GM23248 (cell line): Measurements from ENCODE around the gene EIF5A. TPM values are rescaled to one million over a fixed set of nuclear protein-coding genes. Genes with fewer than 3 reads are reported as not detected.

Experiments used
- DNase-seq: peaks from one replicate; pipeline ENCODE4 v3.0.0-alpha.2; 2015
- H2AFZ ChIP-seq: fragments of 200-600 bp; sonication (generic); 2 replicates; pipeline ENCODE4 v1.6.1; 2016; ENCODE audit warnings: antibody characterized with exemption
- H3F3A ChIP-seq: fragments of 200-600 bp; sonication (generic); 2 replicates; pipeline ENCODE4 v1.6.1; 2016; ENCODE audit warnings: mild to moderate bottlenecking, antibody characterized with exemption, mixed run types; ENCODE audit not compliant: insufficient read depth
- H3K27ac ChIP-seq: fragments of 200-600 bp; sonication (generic); 2 replicates; pipeline ENCODE4 v1.5.1; 2016; ENCODE audit warnings: mild to moderate bottlenecking
- H3K27me3 ChIP-seq: fragments of 200-600 bp; sonication (generic); replicated peaks from 2 replicates; pipeline ENCODE4 v1.6.1; 2016; ENCODE audit warnings: mild to moderate bottlenecking; ENCODE audit not compliant: insufficient read depth
- H3K36me3 ChIP-seq: fragments of 200-600 bp; sonication (generic); 2 replicates; pipeline ENCODE4 v1.6.1; 2016; ENCODE audit warnings: low read depth, mild to moderate bottlenecking
- H3K4me1 ChIP-seq: fragments of 200-600 bp; sonication (generic); 2 replicates; pipeline ENCODE4 v1.6.1; 2016; ENCODE audit warnings: mild to moderate bottlenecking; ENCODE audit not compliant: insufficient read depth
- H3K4me2 ChIP-seq: fragments of 200-600 bp; sonication (generic); one replicate; pipeline ENCODE4 v1.6.1; 2016; ENCODE audit warnings: mild to moderate bottlenecking; ENCODE audit not compliant: unreplicated experiment
- H3K4me3 ChIP-seq: fragments of 200-600 bp; sonication (generic); 2 replicates; pipeline ENCODE4 v1.5.1; 2016; ENCODE audit warnings: mild to moderate bottlenecking
- H3K79me2 ChIP-seq: fragments of 200-600 bp; sonication (generic); 2 replicates; pipeline ENCODE4 v1.6.1; 2016; ENCODE audit warnings: mild to moderate bottlenecking; ENCODE audit not compliant: insufficient read depth
- H3K9ac ChIP-seq: fragments of 200-600 bp; sonication (generic); 2 replicates; pipeline ENCODE4 v1.6.1; 2016; ENCODE audit warnings: mild to moderate bottlenecking
- H3K9me2 ChIP-seq: fragments of 200-600 bp; sonication (generic); 2 replicates; pipeline ENCODE4 v1.6.1; 2016; ENCODE audit warnings: mixed run types, mild to moderate bottlenecking, moderate library complexity; ENCODE audit not compliant: insufficient read depth
- H3K9me3 ChIP-seq: fragments of 200-600 bp; sonication (generic); one replicate; pipeline ENCODE4 v1.6.1; 2017; ENCODE audit warnings: low read depth
- H4K20me1 ChIP-seq: fragments of 200-600 bp; sonication (generic); 2 replicates; pipeline ENCODE4 v1.6.0; 2016; ENCODE audit not compliant: insufficient read depth
- EZH2 ChIP-seq: fragments of 200-600 bp; sonication (generic); IDR thresholded peaks from 2 replicates; pipeline ENCODE4 v1.6.1; 2018; ENCODE audit warnings: antibody characterized with exemption, mild to moderate bottlenecking; ENCODE audit not compliant: insufficient read depth, poor library complexity, severe bottlenecking
- EZH2phosphoT487 ChIP-seq: fragments of 200-600 bp; sonication (generic); IDR thresholded peaks from 2 replicates; pipeline ENCODE4 v1.6.1; 2018; ENCODE audit warnings: antibody characterized with exemption, moderate library complexity, mild to moderate bottlenecking, low read depth; ENCODE audit not compliant: insufficient read depth
- WGBS, 2 experiments: methylation state at CpG; one replicate each; pipeline ENCODE4 v1.1.6; 2015 to 2017; ENCODE audit warnings: low lambda C conversion rate in 2 of 2, low coverage in 1 of 2; ENCODE audit errors: missing lambda C conversion rate in 2 of 2; 5-methylcytosine and 5-hydroxymethylcytosine counted together
- in situ Hi-C: fragments of 300-500 bp; cut with MboI; formaldehyde crosslinking; loops from 2 replicates; pipeline ENCODE4 v1.15.0; 2020
- polyA plus RNA-seq: library from polyadenylated mRNA; unstranded; fragments of >200 nt; fragmentation: Nextera tagmentation; extraction: Ambion mirVana; gene quantifications from 2 replicates; pipeline ENCODE4 v1.2.1, GENCODE V29; 2016
- total RNA-seq: library from RNA; depleted of rRNA; stranded (reverse); fragments of >200 nt; shearing (Covaris generic); gene quantifications from 2 replicates; pipeline ENCODE4 v1.2.3, GENCODE V29; 2014; rRNA removed

The EIF5A gene
- total RNA-seq, result 869 and 956 TPM in 2 replicates
- polyA plus RNA-seq, result 998 and 1,047 TPM in 2 replicates

DNA sequence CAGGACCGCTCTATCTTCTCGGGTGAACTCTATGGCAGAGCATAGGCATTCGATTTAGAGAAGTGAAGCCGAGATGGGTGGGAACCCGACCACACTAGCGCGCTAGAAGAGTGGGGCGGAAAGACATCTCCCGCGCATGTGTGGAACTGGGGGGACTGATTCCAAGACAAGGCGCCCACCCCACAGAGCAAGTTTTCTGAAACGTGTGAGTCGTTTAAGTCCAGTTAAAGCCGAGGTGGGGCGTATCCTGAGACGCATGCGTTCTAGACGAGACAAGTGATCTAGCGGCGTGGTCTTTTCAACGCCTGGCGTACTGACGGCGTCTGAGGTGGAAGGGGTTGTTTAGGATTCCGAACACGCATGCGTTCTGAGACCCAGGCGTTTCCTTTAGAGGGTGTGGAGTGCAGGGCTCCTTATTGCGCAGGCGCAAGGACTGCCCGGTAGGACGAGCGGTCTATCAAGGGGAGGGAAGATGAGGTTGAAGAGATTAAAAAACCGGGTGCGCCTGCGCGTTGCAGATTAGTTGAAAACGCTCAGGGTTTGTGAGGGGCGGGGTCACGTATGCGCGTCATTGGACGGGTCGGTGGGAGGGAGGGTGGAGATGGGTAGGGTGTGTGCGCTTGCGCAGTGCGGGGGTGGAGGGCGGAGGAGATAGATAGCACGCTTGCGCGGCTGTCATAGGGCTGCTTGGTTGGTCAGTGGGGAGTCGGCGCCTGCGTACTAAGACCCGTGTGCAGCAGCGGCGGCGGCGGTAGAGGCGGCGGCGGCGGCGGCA lies at the start of gene EIF5A:
Gene EIF5A (plus strand): TSS at position 718 of the 775 bp plus-strand sequence. CDS start 2,008 bp downstream, outside the sequence.
- TF ChIP-seq EZH2 (no peak), EZH2phosphoT487 (no peak)
- 1 to 2% methylated on average over 55 to 64 of the region's 64 CpGs for WGBS, 2 experiments
- DNase-seq, result peak; percentile 100
- Histone ChIP-seq H3K79me2 (peaks cover 47% of the 10 kb centered on the region), H4K20me1 (peaks cover 19% of the 10 kb centered on the region), H3F3A (peaks cover 41% of the 10 kb centered on the region), H3K36me3 (peaks cover 26% of the 10 kb centered on the region), H3K27ac (peak within 1 kb of the TSS; percentile 96), H2AFZ (peak within 1 kb of the TSS; percentile 96), H3K27me3 (no peaks in the 10 kb centered on the region), H3K4me2 (peak within 1 kb of the TSS; percentile 98), H3K9me2 (no peaks in the 10 kb centered on the region), H3K9ac (peak within 1 kb of the TSS; percentile 98), H3K4me1 (peaks cover 23% of the 10 kb centered on the region), H3K4me3 (peak within 1 kb of the TSS; percentile 91), H3K9me3 (no peaks in the 10 kb centered on the region)
- in situ Hi-C loops, result no loop called here

DNA sequence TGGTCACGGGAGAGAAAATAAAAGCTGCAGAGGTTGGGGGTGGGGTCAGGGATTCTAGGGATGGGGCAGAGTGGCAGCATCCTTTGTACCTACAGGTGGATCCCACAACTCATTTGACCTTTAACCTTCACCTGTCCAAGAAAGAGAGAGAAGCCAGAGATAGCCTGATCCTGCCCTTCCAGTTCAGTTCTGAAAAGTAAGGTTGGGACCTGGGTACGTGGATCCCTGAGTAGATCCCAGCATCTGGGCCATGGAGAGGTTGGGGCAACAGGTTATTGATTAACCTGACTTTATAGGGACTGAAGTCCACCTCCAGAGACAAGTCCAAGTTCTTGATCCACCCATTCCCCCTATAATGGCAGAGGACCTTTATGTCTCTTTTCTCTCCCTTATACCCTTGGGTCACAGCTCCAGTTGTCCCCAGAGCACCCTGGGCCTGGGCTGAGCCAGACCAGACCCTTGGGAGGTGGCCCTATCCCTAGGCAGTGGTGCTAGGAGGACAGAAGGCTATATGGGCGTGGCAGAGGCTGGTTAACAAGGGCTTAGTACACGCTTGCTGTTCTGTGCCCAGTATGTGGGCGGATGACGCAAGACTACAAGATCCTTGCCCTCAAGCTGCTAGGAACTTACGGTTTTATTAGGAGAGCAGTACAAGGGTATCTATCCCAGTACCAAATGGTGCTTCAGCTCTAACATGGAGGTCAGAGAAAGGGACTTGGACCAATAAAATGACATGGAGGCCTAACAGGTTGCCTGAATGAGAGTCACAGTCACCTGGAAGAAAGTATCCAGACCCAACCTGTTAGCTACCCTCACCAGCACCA lies 48.5 kb upstream of the EIF5A start:
- no peak overlapping the region; the same call in 1 of the 2 replicates for H3K27ac ChIP-seq
- H3K4me3 ChIP-seq, result no peak overlapping the region
- H3K27me3 ChIP-seq, result no peaks in the 10 kb centered on the region

GRCh38 chr17:7259555-7259889 lies 47.9 kb upstream of the EIF5A start:
- TF ChIP-seq EZH2, result no peak
- TF ChIP-seq EZH2phosphoT487, result no peak
- peaks cover 16% of the 10 kb centered on the region for H3F3A ChIP-seq
- H3K4me1 ChIP-seq, result peaks cover 16% of the 10 kb centered on the region
- H4K20me1 ChIP-seq, result no peaks in the 10 kb centered on the region
- no peak for DNase-seq
- 94 to 97% methylated on average over 6 of the region's 6 CpGs for WGBS, 2 experiments
- in situ Hi-C loops, result no loop called here
- peaks cover 23% of the 10 kb centered on the region; the same call in 1 of the 2 replicates for H3K36me3 ChIP-seq
- no peaks in the 10 kb centered on the region for H3K27me3 ChIP-seq
- H3K9me3 ChIP-seq, result no peaks in the 10 kb centered on the region
- H3K4me3 ChIP-seq, result no peak overlapping the region
- no peak overlapping the region for H2AFZ ChIP-seq
- no peak overlapping the region for H3K4me2 ChIP-seq
- H3K9ac ChIP-seq, result no peak overlapping the region
- no peak overlapping the region for H3K27ac ChIP-seq
- H3K79me2 ChIP-seq, result peaks cover 9% of the 10 kb centered on the region
- no peaks in the 10 kb centered on the region for H3K9me2 ChIP-seq

More for the DNA sequence above, 48.5 kb upstream of the EIF5A start:
- peaks cover 11% of the 10 kb centered on the region for H3F3A ChIP-seq
- peaks cover 29% of the 10 kb centered on the region for H3K36me3 ChIP-seq
- H3K79me2 ChIP-seq, result peaks cover 14% of the 10 kb centered on the region
- H4K20me1 ChIP-seq, result no peaks in the 10 kb centered on the region
- no peak for TF ChIP-seq EZH2
- TF ChIP-seq EZH2phosphoT487, result no peak
- 69 to 80% methylated on average over 7 of the region's 7 CpGs for WGBS, 2 experiments
- no peaks in the 10 kb centered on the region for H3K9me2 ChIP-seq
- no peak overlapping the region for H2AFZ ChIP-seq
- no peak overlapping the region for H3K4me2 ChIP-seq
- peak; percentile 82 for DNase-seq
- in situ Hi-C loops, result no loop called here
- H3K9me3 ChIP-seq, result no peaks in the 10 kb centered on the region
- peaks cover 10% of the 10 kb centered on the region for H3K4me1 ChIP-seq
- H3K9ac ChIP-seq, result no peak overlapping the region

GRCh38 chr17:7260151-7260550 lies 47.3 kb upstream of the EIF5A start:
- Histone ChIP-seq H3F3A (peaks cover 18% of the 10 kb centered on the region), H3K4me1 (peaks cover 19% of the 10 kb centered on the region), H3K4me2 (no peak overlapping the region), H3K9me3 (no peaks in the 10 kb centered on the region), H3K36me3 (peaks cover 18% of the 10 kb centered on the region; the same call in 1 of the 2 replicates), H3K9me2 (no peaks in the 10 kb centered on the region), H2AFZ (no peak overlapping the region), H3K79me2 (0 out of 2 replicates have a peak, but pooled peaks cover 2% of the 10 kb centered on the region), H3K27me3 (no peaks in the 10 kb centered on the region), H3K27ac (no peak overlapping the region), H4K20me1 (no peaks in the 10 kb centered on the region), H3K9ac (no peak overlapping the region), H3K4me3 (no peak overlapping the region)
- DNase-seq, result no peak
- in situ Hi-C loops, result no loop called here
- TF ChIP-seq EZH2phosphoT487, result no peak
- no peak for TF ChIP-seq EZH2
- WGBS, 2 experiments, result 75 to 100% methylated on average over 3 to 4 of the region's 4 CpGs
